ENCODE measurements around the gene ATP2B2.

The ATP2B2 gene

DNA sequence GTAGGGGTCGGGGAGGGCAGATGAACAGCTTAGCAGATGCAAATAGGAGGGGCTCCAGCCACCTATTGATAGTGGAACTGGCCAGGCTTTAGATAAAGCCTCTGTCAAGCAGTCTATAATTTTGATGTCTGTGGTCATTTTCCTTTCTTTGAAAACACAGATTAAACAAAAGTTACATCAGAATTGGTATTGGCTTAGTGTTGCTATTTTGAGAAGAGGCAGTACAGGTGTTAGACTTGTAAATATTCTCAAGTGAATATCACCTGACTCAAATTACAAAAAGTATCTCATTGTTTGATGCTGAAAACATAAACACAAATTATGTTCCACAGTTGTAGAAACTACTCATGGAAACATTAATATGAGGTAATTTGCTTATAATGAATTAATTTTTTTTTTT is 230.8 kb downstream of the ATP2B2 start:
- no peak overlapping the region for H3K4me3 ChIP-seq (ENCODE audit: low read depth, low read length)
- in situ Hi-C loops (cut with HindIII; ENCODE audit: low sequenced_read_pairs) = no loop called here
- no peak for DNase-seq (ENCODE audit: low read depth)
- TF ChIP-seq, protein P1, sequence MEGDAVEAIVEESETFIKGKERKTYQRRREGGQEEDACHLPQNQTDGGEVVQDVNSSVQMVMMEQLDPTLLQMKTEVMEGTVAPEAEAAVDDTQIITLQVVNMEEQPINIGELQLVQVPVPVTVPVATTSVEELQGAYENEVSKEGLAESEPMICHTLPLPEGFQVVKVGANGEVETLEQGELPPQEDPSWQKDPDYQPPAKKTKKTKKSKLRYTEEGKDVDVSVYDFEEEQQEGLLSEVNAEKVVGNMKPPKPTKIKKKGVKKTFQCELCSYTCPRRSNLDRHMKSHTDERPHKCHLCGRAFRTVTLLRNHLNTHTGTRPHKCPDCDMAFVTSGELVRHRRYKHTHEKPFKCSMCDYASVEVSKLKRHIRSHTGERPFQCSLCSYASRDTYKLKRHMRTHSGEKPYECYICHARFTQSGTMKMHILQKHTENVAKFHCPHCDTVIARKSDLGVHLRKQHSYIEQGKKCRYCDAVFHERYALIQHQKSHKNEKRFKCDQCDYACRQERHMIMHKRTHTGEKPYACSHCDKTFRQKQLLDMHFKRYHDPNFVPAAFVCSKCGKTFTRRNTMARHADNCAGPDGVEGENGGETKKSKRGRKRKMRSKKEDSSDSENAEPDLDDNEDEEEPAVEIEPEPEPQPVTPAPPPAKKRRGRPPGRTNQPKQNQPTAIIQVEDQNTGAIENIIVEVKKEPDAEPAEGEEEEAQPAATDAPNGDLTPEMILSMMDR (IDR thresholded peaks at IDR 0.05; ENCODE audit: low read depth, low read length, missing control alignments) = no peak
